ENCODE measurements around the gene ULBP3. TPM values are rescaled to one million over a fixed set of nuclear protein-coding genes. Genes with fewer than 3 reads are reported as not detected.

The ULBP3 gene
- total RNA-seq, 3 donors from 2014 or later, result 0.32 to 1.9 (median 1.9) TPM

DNA sequence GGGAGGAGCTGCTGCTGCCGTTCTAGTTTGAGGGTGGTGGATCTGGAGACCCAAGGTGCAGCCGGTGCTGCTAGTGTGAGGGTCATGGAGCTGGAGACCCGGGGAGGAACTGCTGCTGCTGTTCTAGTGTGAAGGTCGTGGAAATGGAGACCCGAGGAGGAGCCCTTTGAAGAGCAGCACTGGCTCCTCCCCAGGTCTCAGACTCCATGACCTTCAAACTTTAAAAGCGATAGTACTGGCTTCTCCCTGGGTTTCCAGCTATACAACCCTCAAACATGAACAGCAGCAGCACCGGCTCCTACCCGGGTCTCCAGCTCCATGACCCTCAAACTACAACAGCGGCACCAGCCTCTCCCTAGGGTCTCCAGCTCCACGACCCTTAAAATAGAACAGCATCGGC lies 15.5 kb downstream of the ULBP3 start:
- no peak overlapping the region for H3K4me3 ChIP-seq
- H3K36me3 ChIP-seq (ENCODE audit: low read depth), result no peaks in the 10 kb centered on the region
- H3K9me3 ChIP-seq, result no peaks in the 10 kb centered on the region
- ATAC-seq (no peak), DNase-seq (no peak)
- no peaks in the 10 kb centered on the region for H3K4me1 ChIP-seq (ENCODE audit: low read depth)
- TF ChIP-seq, protein P1, sequence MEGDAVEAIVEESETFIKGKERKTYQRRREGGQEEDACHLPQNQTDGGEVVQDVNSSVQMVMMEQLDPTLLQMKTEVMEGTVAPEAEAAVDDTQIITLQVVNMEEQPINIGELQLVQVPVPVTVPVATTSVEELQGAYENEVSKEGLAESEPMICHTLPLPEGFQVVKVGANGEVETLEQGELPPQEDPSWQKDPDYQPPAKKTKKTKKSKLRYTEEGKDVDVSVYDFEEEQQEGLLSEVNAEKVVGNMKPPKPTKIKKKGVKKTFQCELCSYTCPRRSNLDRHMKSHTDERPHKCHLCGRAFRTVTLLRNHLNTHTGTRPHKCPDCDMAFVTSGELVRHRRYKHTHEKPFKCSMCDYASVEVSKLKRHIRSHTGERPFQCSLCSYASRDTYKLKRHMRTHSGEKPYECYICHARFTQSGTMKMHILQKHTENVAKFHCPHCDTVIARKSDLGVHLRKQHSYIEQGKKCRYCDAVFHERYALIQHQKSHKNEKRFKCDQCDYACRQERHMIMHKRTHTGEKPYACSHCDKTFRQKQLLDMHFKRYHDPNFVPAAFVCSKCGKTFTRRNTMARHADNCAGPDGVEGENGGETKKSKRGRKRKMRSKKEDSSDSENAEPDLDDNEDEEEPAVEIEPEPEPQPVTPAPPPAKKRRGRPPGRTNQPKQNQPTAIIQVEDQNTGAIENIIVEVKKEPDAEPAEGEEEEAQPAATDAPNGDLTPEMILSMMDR (IDR thresholded peaks at IDR 0.05), result no peak
- intact Hi-C loops (cut with DNase I, micrococcal nuclease), result no loop called here

DNA sequence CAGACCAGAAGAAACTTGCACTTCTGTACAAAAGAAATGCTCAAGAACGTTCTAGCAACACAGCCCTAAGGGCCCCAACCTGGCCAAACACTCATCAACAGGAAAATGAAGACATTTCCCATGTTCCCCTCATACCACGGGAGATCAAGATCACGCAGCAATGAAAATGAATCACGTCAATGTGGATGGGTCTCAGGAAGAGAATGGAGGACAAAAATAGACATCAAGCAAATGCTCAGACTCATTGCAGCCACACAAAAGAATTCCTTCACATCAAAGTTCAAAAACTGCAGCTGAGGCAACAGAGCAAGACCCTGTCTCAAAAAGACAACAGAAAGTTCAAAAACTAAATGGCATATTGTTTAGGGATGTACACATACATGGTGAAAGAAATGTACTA lies 18.1 kb downstream of the ULBP3 start:
- ATAC-seq, result no peak
- H3K36me3 ChIP-seq (ENCODE audit: low read depth), result no peaks in the 10 kb centered on the region
- intact Hi-C loops (cut with DNase I, micrococcal nuclease), result no loop called here
- no peaks in the 10 kb centered on the region for H3K4me1 ChIP-seq (ENCODE audit: low read depth)
- DNase-seq, result no peak
- no peaks in the 10 kb centered on the region for H3K9me3 ChIP-seq
- H3K4me3 ChIP-seq, result no peak overlapping the region
- TF ChIP-seq, protein P1 (IDR thresholded peaks at IDR 0.05), result no peak

DNA sequence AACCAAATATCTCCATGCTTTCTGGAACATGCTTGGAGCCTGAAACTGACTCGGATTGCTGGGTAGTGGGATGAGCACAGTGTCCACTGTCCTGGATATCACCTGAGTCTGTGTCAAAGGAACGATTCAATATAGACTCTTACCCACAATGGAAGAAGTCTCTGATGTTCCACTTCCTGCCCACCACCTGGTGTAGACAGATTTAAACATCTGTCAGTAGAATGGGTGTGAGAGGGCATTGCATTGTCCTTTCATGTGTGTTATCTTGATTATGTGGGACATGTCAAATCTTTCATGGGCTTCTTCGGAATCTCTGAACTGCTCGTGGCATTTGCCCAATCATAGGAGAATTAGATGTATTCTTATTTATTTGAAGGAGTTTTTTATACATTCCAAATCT lies 20.8 kb downstream of the ULBP3 start:
- ATAC-seq, result no peak
- TF ChIP-seq, protein P1 (IDR thresholded peaks at IDR 0.05), result no peak
- Histone ChIP-seq H3K36me3 (ENCODE audit: low read depth) (no peaks in the 10 kb centered on the region), H3K9me3 (no peaks in the 10 kb centered on the region), H3K4me1 (ENCODE audit: low read depth) (no peaks in the 10 kb centered on the region), H3K4me3 (no peak overlapping the region)
- intact Hi-C loops (cut with DNase I, micrococcal nuclease), result no loop called here
- no peak for DNase-seq

DNA sequence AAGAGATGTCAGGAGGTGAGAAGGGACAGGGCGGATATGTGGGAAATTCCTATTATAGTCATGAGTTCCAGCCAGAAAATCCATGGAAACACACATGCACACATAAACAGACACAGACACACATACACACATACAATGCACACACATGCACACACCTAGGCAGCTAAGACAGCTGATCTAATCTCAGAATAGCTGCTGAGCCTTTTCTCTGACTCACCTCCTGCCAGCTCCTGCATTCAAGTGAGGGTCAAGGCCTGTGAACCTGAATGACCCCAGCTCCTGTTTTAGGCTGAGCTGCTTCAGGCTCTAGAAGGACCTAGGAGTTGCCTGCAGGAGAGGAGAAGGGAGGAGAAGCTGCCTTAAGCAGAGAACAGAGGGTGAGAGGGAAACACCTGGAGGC lies 22.0 kb downstream of the ULBP3 start:
- H3K4me1 ChIP-seq (ENCODE audit: low read depth), result no peaks in the 10 kb centered on the region
- TF ChIP-seq, protein P1 (IDR thresholded peaks at IDR 0.05), result no peak
- DNase-seq (no peak), ATAC-seq (no peak)
- H3K36me3 ChIP-seq (ENCODE audit: low read depth), result no peaks in the 10 kb centered on the region
- H3K4me3 ChIP-seq, result no peak overlapping the region
- intact Hi-C loops (cut with DNase I, micrococcal nuclease), result no loop called here
- no peaks in the 10 kb centered on the region for H3K9me3 ChIP-seq

DNA sequence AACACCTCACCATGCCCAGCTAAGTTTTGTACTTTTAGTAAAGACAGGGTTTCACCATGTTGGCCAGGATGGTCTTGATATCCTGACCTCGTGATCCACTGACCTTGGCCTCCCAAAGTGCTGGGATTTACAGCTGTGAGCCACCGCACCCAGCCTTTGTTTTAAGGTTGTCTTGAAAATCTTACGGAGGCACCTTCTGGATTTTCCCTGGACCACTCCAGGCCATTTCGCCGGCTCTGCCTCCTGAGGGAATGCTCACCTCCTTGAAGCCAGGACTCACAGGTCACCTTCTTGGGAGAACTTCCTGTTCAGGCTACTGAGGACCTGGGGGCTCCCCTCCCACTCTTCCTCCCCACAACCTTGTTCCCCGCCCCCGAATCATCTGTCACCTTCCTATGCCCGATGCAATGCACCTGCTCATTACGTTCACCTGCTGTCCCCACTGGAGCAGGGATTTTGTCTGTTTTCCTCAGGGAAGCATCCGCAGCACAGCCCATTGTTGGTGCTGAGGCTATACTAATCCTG lies 24.2 kb downstream of the ULBP3 start:
- H3K9me3 ChIP-seq, result no peaks in the 10 kb centered on the region
- DNase-seq (no peak), ATAC-seq (no peak)
- intact Hi-C loops (cut with DNase I, micrococcal nuclease), result no loop called here
- no peaks in the 10 kb centered on the region for H3K36me3 ChIP-seq (ENCODE audit: low read depth)
- TF ChIP-seq, protein P1 (IDR thresholded peaks at IDR 0.05), result no peak
- no peak overlapping the region for H3K4me3 ChIP-seq
- H3K4me1 ChIP-seq (ENCODE audit: low read depth), result no peaks in the 10 kb centered on the region

Measured in mucosa of descending colon (tissue), 3 donors.